GM19328 (cell line): ENCODE data around the gene ZNF512B.
"Not testable (repeated sequence)": the region's sequence is repeated elsewhere in the genome, so short reads cannot be mapped to it uniquely, and the experiment has no call there.

Experiments used
- ATAC-seq: cut with Tn5 transposase; IDR thresholded peaks from one replicate; pipeline ENCODE4 v1.9.1; 2021; ENCODE audit warnings: mild to moderate bottlenecking, moderate library complexity; ENCODE audit not compliant: unreplicated experiment

ZNF512B gene, protein sequence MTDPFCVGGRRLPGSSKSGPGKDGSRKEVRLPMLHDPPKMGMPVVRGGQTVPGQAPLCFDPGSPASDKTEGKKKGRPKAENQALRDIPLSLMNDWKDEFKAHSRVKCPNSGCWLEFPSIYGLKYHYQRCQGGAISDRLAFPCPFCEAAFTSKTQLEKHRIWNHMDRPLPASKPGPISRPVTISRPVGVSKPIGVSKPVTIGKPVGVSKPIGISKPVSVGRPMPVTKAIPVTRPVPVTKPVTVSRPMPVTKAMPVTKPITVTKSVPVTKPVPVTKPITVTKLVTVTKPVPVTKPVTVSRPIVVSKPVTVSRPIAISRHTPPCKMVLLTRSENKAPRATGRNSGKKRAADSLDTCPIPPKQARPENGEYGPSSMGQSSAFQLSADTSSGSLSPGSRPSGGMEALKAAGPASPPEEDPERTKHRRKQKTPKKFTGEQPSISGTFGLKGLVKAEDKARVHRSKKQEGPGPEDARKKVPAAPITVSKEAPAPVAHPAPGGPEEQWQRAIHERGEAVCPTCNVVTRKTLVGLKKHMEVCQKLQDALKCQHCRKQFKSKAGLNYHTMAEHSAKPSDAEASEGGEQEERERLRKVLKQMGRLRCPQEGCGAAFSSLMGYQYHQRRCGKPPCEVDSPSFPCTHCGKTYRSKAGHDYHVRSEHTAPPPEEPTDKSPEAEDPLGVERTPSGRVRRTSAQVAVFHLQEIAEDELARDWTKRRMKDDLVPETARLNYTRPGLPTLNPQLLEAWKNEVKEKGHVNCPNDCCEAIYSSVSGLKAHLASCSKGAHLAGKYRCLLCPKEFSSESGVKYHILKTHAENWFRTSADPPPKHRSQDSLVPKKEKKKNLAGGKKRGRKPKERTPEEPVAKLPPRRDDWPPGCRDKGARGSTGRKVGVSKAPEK

GRCh38 chr20:63969838-63970713 is at the start of gene ZNF512B:
ZNF512B (minus strand) TSS chr20:63969930; CDS start chr20:63967950, 1,980 bp downstream.
- no peak for ATAC-seq

DNA sequence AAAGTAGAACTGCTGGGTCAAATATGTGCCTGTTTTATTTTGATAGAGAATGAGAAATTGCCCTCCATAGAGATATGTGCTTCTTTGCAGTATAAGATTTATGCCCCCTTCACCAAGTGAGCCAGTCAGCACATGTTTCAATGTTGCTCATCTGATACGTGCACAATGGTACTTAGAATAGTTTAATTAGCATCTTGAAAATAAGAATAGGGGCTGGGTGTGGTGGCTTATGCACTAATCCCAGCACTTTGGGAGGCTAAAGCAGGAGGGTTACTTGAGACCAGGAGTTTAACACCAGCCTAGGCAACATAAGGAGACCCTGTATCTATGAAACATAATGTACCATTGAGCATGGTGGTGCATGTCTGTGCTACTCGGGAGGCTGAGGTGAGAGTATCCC is 45.9 kb upstream of the ZNF512B start:
- ATAC-seq, result no peak

DNA sequence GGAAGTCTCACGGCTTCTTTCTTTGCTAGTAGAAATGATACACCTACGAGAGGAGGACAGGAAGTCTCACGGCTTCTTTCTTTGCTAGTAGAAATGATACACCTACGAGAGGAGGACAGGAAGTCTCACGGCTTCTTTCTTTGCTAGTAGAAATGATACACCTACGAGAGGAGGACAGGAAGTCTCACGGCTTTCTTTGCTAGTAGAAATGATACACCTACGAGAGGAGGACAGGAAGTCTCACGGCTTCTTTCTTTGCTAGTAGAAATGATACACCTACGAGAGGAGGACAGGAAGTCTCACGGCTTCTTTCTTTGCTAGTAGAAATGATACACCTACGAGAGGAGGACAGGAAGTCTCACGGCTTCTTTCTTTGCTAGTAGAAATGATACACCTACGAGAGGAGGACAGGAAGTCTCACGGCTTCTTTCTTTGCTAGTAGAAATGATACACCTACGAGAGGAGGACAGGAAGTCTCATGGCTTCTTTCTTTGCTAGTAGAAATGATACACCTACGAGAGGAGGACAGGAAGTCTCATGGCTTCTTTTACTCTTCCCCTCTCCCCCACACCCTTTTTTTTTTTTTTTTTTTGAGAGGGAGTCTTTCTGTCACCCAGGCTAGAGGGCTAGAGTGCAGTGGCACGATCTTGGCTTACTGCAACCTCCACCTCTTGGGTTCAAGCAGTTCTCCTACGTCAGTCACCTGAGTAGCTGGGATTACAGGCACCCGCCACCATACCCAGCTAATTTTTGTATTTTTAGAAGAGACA is 42.8 kb upstream of the ZNF512B start:
- ATAC-seq, result not testable (repeated sequence)

DNA sequence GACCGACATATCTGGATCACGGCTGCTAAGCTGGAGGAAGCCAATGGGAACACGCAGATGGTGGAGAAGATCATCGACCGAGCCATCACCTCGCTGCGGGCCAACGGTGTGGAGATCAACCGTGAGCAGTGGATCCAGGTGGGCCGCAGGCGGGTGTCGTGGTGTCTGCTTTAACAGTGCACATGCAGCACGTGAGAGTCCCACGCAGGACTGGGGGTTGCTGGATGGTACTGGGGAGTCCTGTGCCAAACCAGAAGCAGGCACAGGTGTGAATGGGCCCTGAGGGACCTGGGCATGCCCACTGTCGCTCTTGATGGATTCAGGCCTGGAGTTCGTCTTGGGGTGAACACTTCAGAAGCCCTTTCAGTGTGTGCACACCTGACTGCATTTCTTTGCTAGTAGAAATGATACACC is 41.6 kb upstream of the ZNF512B start:
- ATAC-seq, result no peak

DNA sequence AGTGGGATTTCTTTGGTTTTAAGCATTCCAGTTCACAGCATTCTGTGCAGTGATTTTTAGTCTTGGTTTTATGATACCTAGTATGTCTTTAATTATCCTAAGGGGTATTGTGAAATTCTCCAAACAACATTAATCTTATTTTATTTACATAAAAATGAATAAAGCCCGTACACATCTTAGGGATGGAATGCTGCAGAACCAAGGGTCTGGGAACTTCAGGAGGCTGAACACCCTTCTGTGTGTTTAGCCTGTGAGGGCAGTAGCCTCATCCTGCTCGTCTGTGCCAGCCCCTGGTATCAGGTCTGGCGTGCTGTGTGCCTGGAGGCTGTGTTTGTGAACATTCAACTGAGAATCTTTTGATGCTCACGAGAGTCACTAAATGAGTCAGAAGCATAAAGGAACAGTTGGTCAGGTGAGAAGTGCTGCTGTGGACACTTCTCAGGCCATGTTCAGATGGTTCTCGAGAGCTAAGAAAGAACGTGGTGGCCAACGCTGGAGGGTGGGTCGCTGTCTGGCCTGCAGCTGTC is 41.0 kb upstream of the ZNF512B start:
- ATAC-seq, result no peak

DNA sequence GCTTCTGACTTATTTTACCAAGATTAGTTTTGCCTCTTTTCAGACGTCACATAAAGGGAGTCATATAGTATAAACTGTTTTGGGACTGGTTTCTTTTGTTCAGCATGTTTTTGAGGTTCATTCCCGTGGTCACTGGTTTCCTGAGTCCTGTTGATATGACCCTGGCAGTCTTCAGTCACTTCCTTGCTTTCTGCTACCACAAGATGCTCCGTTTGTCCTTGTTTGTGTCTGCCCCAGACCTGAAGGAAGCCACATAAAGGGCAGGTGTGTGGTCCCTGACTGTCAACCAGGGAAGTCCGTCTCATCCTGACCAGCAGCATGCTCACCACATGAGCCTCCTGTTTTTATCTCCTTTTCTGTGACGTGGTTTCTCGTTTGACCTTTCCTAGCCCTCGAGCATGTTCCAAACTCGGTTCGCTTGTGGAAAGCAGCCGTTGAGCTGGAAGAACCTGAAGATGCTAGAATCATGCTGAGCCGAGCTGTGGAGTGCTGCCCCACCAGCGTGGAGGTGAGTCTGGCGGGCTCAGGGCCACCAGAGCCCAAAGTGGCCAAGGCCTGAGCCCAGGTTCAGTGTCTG is 40.2 kb upstream of the ZNF512B start:
- ATAC-seq, result no peak

DNA sequence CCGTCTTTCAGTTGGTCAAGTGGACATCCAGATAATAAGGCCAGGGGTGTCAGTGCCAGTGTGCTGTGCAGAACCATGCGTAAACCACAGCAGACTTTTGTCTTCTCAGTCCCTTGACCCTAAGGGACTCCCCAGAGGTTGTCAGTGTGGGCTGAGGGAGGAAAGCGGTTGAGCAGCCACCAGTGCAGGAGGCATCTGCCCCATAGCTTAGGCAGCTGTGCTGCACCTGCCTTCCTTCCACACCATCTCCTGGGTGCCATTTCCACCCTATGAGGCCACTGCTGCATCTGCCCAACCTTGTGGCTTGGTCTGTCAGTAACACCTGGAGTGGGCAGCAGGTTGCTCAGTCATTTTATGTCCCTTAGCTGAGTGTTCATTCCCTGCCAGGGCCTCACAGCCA is 37.2 kb upstream of the ZNF512B start:
- no peak for ATAC-seq

DNA sequence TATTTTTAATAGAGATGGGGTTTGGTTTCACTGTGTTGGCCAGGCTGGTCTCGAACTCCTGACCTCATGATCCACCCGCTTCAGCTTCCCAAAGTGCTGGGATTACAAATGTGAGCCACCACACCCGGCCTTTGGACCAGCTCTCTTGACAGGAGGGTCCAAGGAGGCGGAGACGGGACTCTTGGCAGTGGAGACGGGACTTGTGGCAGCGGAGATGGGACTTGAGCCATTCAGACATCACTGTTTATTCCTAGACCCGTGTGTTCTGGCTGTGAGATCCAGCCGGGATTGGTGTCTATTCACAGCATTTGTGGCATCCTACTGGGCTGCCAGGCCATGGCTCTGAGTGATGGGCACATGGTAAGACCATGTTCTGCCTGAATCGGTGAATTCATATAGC is 36.8 kb upstream of the ZNF512B start:
- ATAC-seq, result no peak

DNA sequence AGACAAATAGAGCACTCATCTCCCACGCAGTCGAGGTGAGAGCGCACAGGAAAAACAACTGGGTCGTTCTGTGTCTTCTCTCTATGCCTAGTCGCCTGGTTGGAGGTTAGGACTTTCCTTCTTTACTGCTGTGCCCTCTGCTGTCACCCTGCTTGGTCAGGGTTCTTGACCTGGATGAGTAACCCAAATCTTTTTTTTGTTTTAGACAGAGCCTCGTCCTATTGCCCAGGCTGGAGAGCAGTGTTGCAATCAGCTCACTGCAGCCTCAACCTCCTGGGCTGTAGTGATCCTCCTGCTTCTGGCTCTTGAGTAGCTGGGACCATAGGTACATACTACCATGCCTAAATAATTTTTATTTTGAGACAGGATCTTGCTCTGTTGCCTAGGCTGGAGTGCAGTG is 35.7 kb upstream of the ZNF512B start:
- no peak for ATAC-seq

GRCh38 chr20:64003960-64004725 is 34.4 kb upstream of the ZNF512B start:
- ATAC-seq, result no peak

- no peak for ATAC-seq
Measured at GRCh38 chr20:64001607-64002011, 31.9 kb upstream of the ZNF512B start.

- no peak for ATAC-seq
Measured at GRCh38 chr20:64000906-64001305, 31.2 kb upstream of the ZNF512B start.

DNA sequence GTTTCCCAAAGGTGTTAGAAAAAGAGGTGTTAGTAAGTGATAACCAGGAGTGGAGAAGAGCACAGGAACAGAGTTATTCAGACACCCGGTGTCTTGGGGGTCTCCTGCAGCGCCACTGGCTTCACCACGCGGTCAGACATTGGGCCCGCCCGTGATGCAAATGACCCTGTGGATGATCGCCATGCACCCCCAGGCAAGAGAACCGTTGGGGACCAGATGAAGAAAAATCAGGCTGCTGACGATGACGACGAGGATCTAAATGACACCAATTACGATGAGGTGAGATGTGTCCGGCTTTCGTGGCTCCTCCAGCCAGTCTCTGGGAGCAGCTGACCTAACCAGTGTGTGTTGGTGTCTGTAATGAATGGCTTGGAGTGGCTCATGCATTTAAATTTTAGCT is 13.2 kb upstream of the ZNF512B start:
- no peak for ATAC-seq

DNA sequence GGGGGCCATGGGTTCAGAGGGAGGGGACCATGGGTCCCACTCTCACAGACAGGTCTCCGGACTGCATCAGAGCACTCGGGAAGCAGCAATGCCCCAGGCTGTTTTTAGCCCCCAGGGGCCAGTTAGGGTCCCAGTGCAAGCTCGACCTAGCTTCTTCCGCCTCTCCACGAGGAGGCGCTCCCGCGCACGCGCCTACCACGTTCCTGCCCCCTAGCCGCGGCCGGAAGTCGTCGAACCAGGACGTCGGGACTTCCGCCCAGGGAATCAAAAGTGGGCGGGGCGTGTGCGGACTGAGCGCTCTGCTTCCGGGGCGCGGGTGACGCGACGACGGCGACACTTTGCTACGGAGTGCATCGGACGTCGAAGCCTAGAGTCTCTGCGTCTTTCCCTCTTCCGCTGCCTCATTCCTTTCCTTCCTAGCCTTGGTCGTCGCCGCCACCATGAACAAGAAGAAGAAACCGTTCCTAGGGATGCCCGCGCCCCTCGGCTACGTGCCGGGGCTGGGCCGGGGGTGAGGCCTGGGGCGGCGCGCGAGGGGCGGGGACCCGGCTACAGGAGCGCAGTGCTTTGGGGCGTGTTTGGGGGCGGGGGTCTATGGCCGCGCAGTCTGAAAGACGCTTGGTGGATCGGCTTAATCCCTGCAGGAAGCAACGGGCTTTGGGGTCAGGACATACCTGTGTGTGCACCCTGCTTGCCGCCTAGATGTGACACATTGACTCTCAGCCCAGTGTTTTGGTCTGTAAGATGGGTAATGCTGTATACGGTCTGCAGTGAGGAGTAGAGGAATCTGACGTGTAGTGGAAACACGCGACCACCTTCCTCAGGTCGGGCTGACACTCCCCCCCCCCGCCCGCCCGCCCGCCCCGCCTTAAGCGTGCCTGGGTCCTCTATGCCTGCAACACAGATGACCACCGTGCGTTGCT is 11.3 kb upstream of the ZNF512B start, which contains the start of gene PRPF6:
Gene PRPF6, plus strand, starts transcription at position 327 of the 923 bp plus-strand sequence. Its CDS starts 114 bp downstream, at position 441.
- peak; percentile 42 for ATAC-seq

DNA sequence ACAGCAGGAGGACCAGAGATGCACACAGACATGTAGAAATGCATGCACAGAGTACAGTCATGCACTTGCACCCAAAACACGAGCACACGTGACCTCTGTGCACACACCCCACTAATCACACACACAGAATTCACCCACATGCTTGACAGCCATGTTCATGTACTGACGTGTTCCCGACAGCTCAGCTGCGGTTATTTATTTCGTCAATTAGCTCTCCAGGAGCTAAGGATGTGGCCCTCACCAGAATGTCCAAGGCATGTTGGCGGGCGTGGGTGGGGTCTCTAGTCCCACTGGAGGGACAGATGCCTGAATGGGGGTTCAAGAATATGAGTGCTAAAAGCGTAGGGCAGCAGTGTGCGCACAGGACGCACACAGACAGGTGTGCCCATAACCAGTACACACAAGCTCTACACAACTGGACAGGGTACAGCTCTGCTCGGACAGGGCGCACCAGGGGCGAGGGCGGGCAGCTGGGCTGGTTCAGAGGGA is 10.6 kb upstream of the ZNF512B start:
- ATAC-seq, result peak; percentile 2

- no peak for ATAC-seq
Measured at GRCh38 chr20:63979557-63980316, 10.0 kb upstream of the ZNF512B start, which contains the start of gene SAMD10. SAMD10 (minus strand) TSS chr20:63979642; CDS start chr20:63979467, 175 bp downstream.

DNA sequence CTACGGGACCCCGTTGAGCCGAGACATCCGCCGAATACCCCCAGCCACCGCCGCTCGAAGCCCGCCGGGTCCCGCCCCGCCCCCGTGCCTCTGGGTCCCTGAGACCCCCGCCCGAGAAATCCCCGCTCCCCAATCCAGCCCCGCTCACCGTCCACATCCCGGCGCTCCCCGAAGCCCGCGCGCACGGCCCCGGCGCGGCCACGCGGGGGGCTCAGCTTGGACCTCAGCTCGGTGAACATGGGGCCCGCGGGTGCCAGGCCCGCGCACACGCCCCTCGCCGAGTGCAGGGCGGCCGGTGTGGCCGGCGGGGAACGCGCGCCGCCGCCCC is 9.5 kb upstream of the ZNF512B start:
- no peak for ATAC-seq
